ENCODE data around the gene FNDC3B.
A peak's percentile ranks its signal among the peaks of the same experiment; 100 is the strongest.

The FNDC3B gene

GRCh38 chr3:172277151-172277652, 237.8 kb downstream of the FNDC3B start:
- no peak overlapping the region for H3K27ac Mint-ChIP-seq
- ATAC-seq (replicated peaks) (no peak), DNase-seq (no peak)
- H3K27me3 Mint-ChIP-seq: no peaks in the 10 kb centered on the region
- H3K9me3 Mint-ChIP-seq: no peaks in the 10 kb centered on the region
- H3K36me3 Mint-ChIP-seq (ENCODE audit: insufficient read depth): no peaks in the 10 kb centered on the region
- peaks cover 7 to 12% of the 10 kb centered on the region in 2 donors for H3K4me1 Mint-ChIP-seq (ENCODE audit: low read depth in 2 of 2)
- no peak overlapping the region for H3K4me3 Mint-ChIP-seq

GRCh38 chr3:172279191-172279640, 239.8 kb downstream of the FNDC3B start:
- Mint-ChIP-seq H3K36me3 (ENCODE audit: insufficient read depth) (no peaks in the 10 kb centered on the region), H3K27ac (peak overlapping the region in 1 of 2 donors; percentile 52), H3K27me3 (no peaks in the 10 kb centered on the region), H3K4me1 (ENCODE audit: low read depth in 2 of 2) (peaks cover 7 to 12% of the 10 kb centered on the region in 2 donors), H3K4me3 (no peak overlapping the region), H3K9me3 (no peaks in the 10 kb centered on the region)
- DNase-seq (no peak), ATAC-seq (replicated peaks) (no peak)

- Mint-ChIP-seq H3K27ac (no peak overlapping the region), H3K27me3 (no peaks in the 10 kb centered on the region), H3K36me3 (ENCODE audit: insufficient read depth) (no peaks in the 10 kb centered on the region), H3K4me3 (no peak overlapping the region), H3K4me1 (ENCODE audit: low read depth in 2 of 2) (peaks cover 7 to 10% of the 10 kb centered on the region in 2 donors), H3K9me3 (no peaks in the 10 kb centered on the region)
- ATAC-seq (replicated peaks) (no peak), DNase-seq (no peak)
Observed at GRCh38 chr3:172279974-172280373, 240.6 kb downstream of the FNDC3B start.

- no peak overlapping the region for H3K27ac Mint-ChIP-seq
- no peak overlapping the region for H3K4me3 Mint-ChIP-seq
- H3K9me3 Mint-ChIP-seq: no peaks in the 10 kb centered on the region
- peaks cover 8 to 9% of the 10 kb centered on the region in 2 donors for H3K4me1 Mint-ChIP-seq (ENCODE audit: low read depth in 2 of 2)
- H3K27me3 Mint-ChIP-seq: no peaks in the 10 kb centered on the region
- DNase-seq: no peak
- H3K36me3 Mint-ChIP-seq (ENCODE audit: insufficient read depth): no peaks in the 10 kb centered on the region
- ATAC-seq (replicated peaks): no peak
Observed at GRCh38 chr3:172280406-172281051, 241.2 kb downstream of the FNDC3B start.

- ATAC-seq (replicated peaks) (no peak), DNase-seq (no peak)
- Mint-ChIP-seq H3K36me3 (ENCODE audit: insufficient read depth) (no peaks in the 10 kb centered on the region), H3K9me3 (no peaks in the 10 kb centered on the region), H3K4me1 (ENCODE audit: low read depth in 2 of 2) (peaks cover 3 to 11% of the 10 kb centered on the region in 2 donors), H3K4me3 (no peak overlapping the region), H3K27me3 (no peaks in the 10 kb centered on the region), H3K27ac (no peak overlapping the region)
Observed at GRCh38 chr3:172281884-172282283, 242.5 kb downstream of the FNDC3B start.

- H3K4me3 Mint-ChIP-seq: no peak overlapping the region
- H3K27ac Mint-ChIP-seq: no peak overlapping the region
- DNase-seq (no peak), ATAC-seq (replicated peaks) (no peak)
- no peaks in the 10 kb centered on the region for H3K27me3 Mint-ChIP-seq
- peaks cover 3% of the 10 kb centered on the region for H3K36me3 Mint-ChIP-seq (ENCODE audit: insufficient read depth)
- no peaks in the 10 kb centered on the region for H3K9me3 Mint-ChIP-seq
- peaks cover 5 to 13% of the 10 kb centered on the region in 2 donors for H3K4me1 Mint-ChIP-seq (ENCODE audit: low read depth in 2 of 2)
Observed at GRCh38 chr3:172282850-172283249, 243.5 kb downstream of the FNDC3B start.

GRCh38 chr3:172283841-172284357, 244.5 kb downstream of the FNDC3B start:
- no peaks in the 10 kb centered on the region for H3K27me3 Mint-ChIP-seq
- no peaks in the 10 kb centered on the region for H3K9me3 Mint-ChIP-seq
- H3K36me3 Mint-ChIP-seq (ENCODE audit: insufficient read depth): peaks cover 3% of the 10 kb centered on the region
- DNase-seq (no peak), ATAC-seq (replicated peaks) (no peak)
- H3K4me1 Mint-ChIP-seq (ENCODE audit: low read depth in 2 of 2): peaks cover 16 to 20% of the 10 kb centered on the region in 2 donors
- peak overlapping the region in 1 of 2 donors; percentile 30 for H3K27ac Mint-ChIP-seq
- no peak overlapping the region for H3K4me3 Mint-ChIP-seq

- ATAC-seq (replicated peaks): no peak
- H3K4me1 Mint-ChIP-seq (ENCODE audit: low read depth in 2 of 2): peaks cover 22 to 24% of the 10 kb centered on the region in 2 donors
- H3K4me3 Mint-ChIP-seq: no peak overlapping the region
- no peaks in the 10 kb centered on the region for H3K27me3 Mint-ChIP-seq
- peaks cover 4% of the 10 kb centered on the region for H3K36me3 Mint-ChIP-seq (ENCODE audit: insufficient read depth)
- no peak for DNase-seq
- H3K27ac Mint-ChIP-seq: no peak overlapping the region
- H3K9me3 Mint-ChIP-seq: no peaks in the 10 kb centered on the region
Observed at GRCh38 chr3:172285844-172286243, 246.5 kb downstream of the FNDC3B start.

GRCh38 chr3:172286548-172287148, 247.3 kb downstream of the FNDC3B start:
- Mint-ChIP-seq H3K27ac (peak overlapping the region in 1 of 2 donors; percentile 2), H3K36me3 (ENCODE audit: insufficient read depth) (peaks cover 6% of the 10 kb centered on the region), H3K4me3 (no peak overlapping the region), H3K27me3 (no peaks in the 10 kb centered on the region), H3K4me1 (ENCODE audit: low read depth in 2 of 2) (peaks cover 22 to 23% of the 10 kb centered on the region in 2 donors), H3K9me3 (no peaks in the 10 kb centered on the region)
- DNase-seq (no peak), ATAC-seq (replicated peaks) (no peak)

- H3K27ac Mint-ChIP-seq: peak overlapping the region in 1 of 2 donors; percentile 22
- DNase-seq: no peak
- no peak for ATAC-seq (replicated peaks)
- H3K9me3 Mint-ChIP-seq: no peaks in the 10 kb centered on the region
- H3K36me3 Mint-ChIP-seq (ENCODE audit: insufficient read depth): peaks cover 6% of the 10 kb centered on the region
- no peak overlapping the region for H3K4me3 Mint-ChIP-seq
- peaks cover 21 to 30% of the 10 kb centered on the region in 2 donors for H3K4me1 Mint-ChIP-seq (ENCODE audit: low read depth in 2 of 2)
- no peaks in the 10 kb centered on the region for H3K27me3 Mint-ChIP-seq
Observed at GRCh38 chr3:172287937-172288477, 248.6 kb downstream of the FNDC3B start.

- ATAC-seq (replicated peaks): peak; percentile 67
- H3K4me1 Mint-ChIP-seq (ENCODE audit: low read depth in 2 of 2): peaks cover 21 to 31% of the 10 kb centered on the region in 2 donors
- H3K27me3 Mint-ChIP-seq: no peaks in the 10 kb centered on the region
- H3K27ac Mint-ChIP-seq: no peak overlapping the region
- no peaks in the 10 kb centered on the region for H3K9me3 Mint-ChIP-seq
- no peak overlapping the region for H3K4me3 Mint-ChIP-seq
- DNase-seq: no peak
- H3K36me3 Mint-ChIP-seq (ENCODE audit: insufficient read depth): peaks cover 6% of the 10 kb centered on the region
Observed at GRCh38 chr3:172288651-172289050, 249.3 kb downstream of the FNDC3B start.

GRCh38 chr3:172289583-172289982, 250.2 kb downstream of the FNDC3B start:
- Mint-ChIP-seq H3K36me3 (ENCODE audit: insufficient read depth) (peaks cover 6% of the 10 kb centered on the region), H3K27ac (no peak overlapping the region), H3K27me3 (no peaks in the 10 kb centered on the region), H3K4me1 (ENCODE audit: low read depth in 2 of 2) (peaks cover 21 to 31% of the 10 kb centered on the region in 2 donors), H3K9me3 (no peaks in the 10 kb centered on the region), H3K4me3 (no peak overlapping the region)
- ATAC-seq (replicated peaks) (no peak), DNase-seq (no peak)

- Mint-ChIP-seq H3K4me1 (ENCODE audit: low read depth in 2 of 2) (peaks cover 19 to 28% of the 10 kb centered on the region in 2 donors), H3K27me3 (no peaks in the 10 kb centered on the region), H3K4me3 (no peak overlapping the region), H3K27ac (no peak overlapping the region), H3K36me3 (ENCODE audit: insufficient read depth) (peaks cover 10% of the 10 kb centered on the region), H3K9me3 (no peaks in the 10 kb centered on the region)
- DNase-seq: no peak
- ATAC-seq (replicated peaks): no peak
Observed at GRCh38 chr3:172290457-172290856, 251.1 kb downstream of the FNDC3B start.
